DOHH2 (cell line): ENCODE measurements around the gene NFKB1.

ENCODE experiments used
- H3F3A ChIP-seq: fragments of 200-600 bp; sonication (generic), shearing (Covaris generic); 2 replicates; pipeline ENCODE4 v1.6.0; 2016; ENCODE audit warnings: antibody characterized with exemption, mild to moderate bottlenecking; ENCODE audit not compliant: control insufficient read depth, insufficient read depth
- H3K27ac ChIP-seq: fragments of 200-600 bp; sonication (generic); 2 replicates; pipeline ENCODE4 v1.5.1; 2014; ENCODE audit warnings: low read depth, mild to moderate bottlenecking, low read length, moderate library complexity
- H3K27me3 ChIP-seq: fragments of 200-600 bp; sonication (generic); 2 replicates; pipeline ENCODE4 v1.6.1; 2014; ENCODE audit warnings: mild to moderate bottlenecking, low read length, mixed read lengths; ENCODE audit not compliant: control insufficient read depth
- H3K36me3 ChIP-seq: fragments of 200-600 bp; sonication (generic); 2 replicates; pipeline ENCODE4 v1.6.1; 2014; ENCODE audit warnings: mild to moderate bottlenecking, low read length, moderate library complexity, mixed read lengths; ENCODE audit not compliant: control insufficient read depth
- H3K4me1 ChIP-seq: fragments of 200-600 bp; sonication (generic); 2 replicates; pipeline ENCODE4 v1.6.1; 2014; ENCODE audit warnings: mild to moderate bottlenecking, low read length, mixed read lengths; ENCODE audit not compliant: control insufficient read depth
- H3K4me2 ChIP-seq: fragments of 200-600 bp; sonication (generic); 2 replicates; pipeline ENCODE4 v1.6.0; 2014; ENCODE audit warnings: mild to moderate bottlenecking, low read length, moderate library complexity
- H3K4me3 ChIP-seq: fragments of 200-600 bp; sonication (generic); 2 replicates; pipeline ENCODE4 v1.5.1; 2014; ENCODE audit warnings: mild to moderate bottlenecking, low read length, mixed read lengths
- H3K79me2 ChIP-seq: fragments of 200-600 bp; sonication (generic); 2 replicates; pipeline ENCODE4 v1.6.1; 2014; ENCODE audit warnings: mild to moderate bottlenecking, low read length, mixed read lengths; ENCODE audit not compliant: control insufficient read depth
- H3K9me2 ChIP-seq: fragments of 200-600 bp; sonication (generic); replicated peaks from 2 replicates; pipeline ENCODE4 v1.6.1; 2014; ENCODE audit warnings: mild to moderate bottlenecking, low read length, mixed read lengths; ENCODE audit not compliant: control insufficient read depth
- H3K9me3 ChIP-seq: fragments of 200-600 bp; sonication (generic); 2 replicates; pipeline ENCODE4 v1.6.1; 2014; ENCODE audit warnings: antibody characterized with exemption, low read length, mixed read lengths; ENCODE audit not compliant: control insufficient read depth, insufficient read depth
- H4K20me1 ChIP-seq: fragments of 200-600 bp; sonication (generic); 2 replicates; pipeline ENCODE4 v1.6.0; 2014; ENCODE audit warnings: low read depth, mild to moderate bottlenecking, antibody characterized with exemption, low read length, moderate library complexity; ENCODE audit not compliant: control insufficient read depth, insufficient read depth
- EZH2phosphoT487 ChIP-seq: fragments of 200-600 bp; sonication (generic); IDR thresholded peaks from 2 replicates; pipeline ENCODE4 v1.6.1; 2017; ENCODE audit warnings: borderline replicate concordance, mild to moderate bottlenecking, antibody characterized with exemption, low read length, moderate library complexity, mixed read lengths
- TF ChIP-seq, protein P1 (sequence below): fragments of 200-600 bp; sonication (generic); IDR thresholded peaks from one replicate; pipeline ENCODE4 v1.5.1; 2014; ENCODE audit warnings: antibody characterized with exemption, mild to moderate bottlenecking, low read depth, low read length; ENCODE audit not compliant: poor library complexity, severe bottlenecking

Gene NFKB1

DNA sequence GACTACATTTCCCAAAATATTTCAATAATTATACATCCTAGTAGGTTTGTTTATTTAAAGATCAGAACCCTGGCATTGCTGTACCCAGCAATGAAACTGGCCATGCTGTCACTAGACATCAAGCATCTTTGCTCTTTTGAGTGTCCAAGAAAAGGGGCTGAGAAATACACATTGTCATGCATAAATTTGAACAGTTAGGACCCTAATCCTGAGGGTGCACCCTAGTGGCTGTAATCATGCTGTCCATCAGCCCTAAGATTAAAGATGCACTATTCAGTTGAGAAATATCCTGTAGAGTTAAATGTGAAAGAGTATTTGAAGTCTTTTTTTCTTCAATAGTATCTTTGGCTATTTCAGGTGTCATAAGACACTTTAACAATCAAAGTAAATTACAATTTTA, 108.8 kb downstream of the NFKB1 start:
- no peaks in the 10 kb centered on the region for H3K4me1 ChIP-seq
- no peaks in the 10 kb centered on the region for H4K20me1 ChIP-seq
- no peaks in the 10 kb centered on the region for H3K9me3 ChIP-seq
- TF ChIP-seq, protein P1, sequence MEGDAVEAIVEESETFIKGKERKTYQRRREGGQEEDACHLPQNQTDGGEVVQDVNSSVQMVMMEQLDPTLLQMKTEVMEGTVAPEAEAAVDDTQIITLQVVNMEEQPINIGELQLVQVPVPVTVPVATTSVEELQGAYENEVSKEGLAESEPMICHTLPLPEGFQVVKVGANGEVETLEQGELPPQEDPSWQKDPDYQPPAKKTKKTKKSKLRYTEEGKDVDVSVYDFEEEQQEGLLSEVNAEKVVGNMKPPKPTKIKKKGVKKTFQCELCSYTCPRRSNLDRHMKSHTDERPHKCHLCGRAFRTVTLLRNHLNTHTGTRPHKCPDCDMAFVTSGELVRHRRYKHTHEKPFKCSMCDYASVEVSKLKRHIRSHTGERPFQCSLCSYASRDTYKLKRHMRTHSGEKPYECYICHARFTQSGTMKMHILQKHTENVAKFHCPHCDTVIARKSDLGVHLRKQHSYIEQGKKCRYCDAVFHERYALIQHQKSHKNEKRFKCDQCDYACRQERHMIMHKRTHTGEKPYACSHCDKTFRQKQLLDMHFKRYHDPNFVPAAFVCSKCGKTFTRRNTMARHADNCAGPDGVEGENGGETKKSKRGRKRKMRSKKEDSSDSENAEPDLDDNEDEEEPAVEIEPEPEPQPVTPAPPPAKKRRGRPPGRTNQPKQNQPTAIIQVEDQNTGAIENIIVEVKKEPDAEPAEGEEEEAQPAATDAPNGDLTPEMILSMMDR: peak; percentile 51
- TF ChIP-seq EZH2phosphoT487: no peak
- no peaks in the 10 kb centered on the region for H3K27me3 ChIP-seq
- H3K79me2 ChIP-seq: no peaks in the 10 kb centered on the region
- no peak overlapping the region for H3K27ac ChIP-seq
- H3K4me3 ChIP-seq: no peak overlapping the region
- H3K36me3 ChIP-seq: peaks cover 89% of the 10 kb centered on the region
- H3K4me2 ChIP-seq: no peak overlapping the region
- no peaks in the 10 kb centered on the region for H3F3A ChIP-seq
- H3K9me2 ChIP-seq: no peaks in the 10 kb centered on the region

DNA sequence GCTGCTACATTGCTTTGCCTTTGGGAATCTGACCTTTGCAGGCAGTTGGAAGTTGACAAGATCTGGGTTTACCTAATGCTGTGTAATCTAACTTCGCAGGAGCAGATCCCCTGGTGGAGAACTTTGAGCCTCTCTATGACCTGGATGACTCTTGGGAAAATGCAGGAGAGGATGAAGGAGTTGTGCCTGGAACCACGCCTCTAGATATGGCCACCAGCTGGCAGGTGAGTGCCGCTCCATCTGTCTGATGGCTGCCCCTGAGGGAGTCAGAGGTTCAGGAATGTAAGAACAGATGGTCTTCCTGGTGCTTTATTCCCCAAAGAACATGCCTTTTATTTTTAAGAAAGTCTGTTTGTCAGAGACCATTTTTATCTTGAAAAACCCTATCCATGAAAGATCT, 109.3 kb downstream of the NFKB1 start:
- H3K79me2 ChIP-seq: no peaks in the 10 kb centered on the region
- H3K36me3 ChIP-seq: peaks cover 89% of the 10 kb centered on the region
- no peak overlapping the region for H3K27ac ChIP-seq
- H3K9me2 ChIP-seq: no peaks in the 10 kb centered on the region
- no peak overlapping the region for H3K4me2 ChIP-seq
- no peaks in the 10 kb centered on the region for H3F3A ChIP-seq
- H3K9me3 ChIP-seq: no peaks in the 10 kb centered on the region
- H4K20me1 ChIP-seq: no peaks in the 10 kb centered on the region
- no peak overlapping the region for H3K4me3 ChIP-seq
- TF ChIP-seq, protein P1: no peak
- TF ChIP-seq EZH2phosphoT487: no peak
- H3K4me1 ChIP-seq: no peaks in the 10 kb centered on the region
- no peaks in the 10 kb centered on the region for H3K27me3 ChIP-seq

DNA sequence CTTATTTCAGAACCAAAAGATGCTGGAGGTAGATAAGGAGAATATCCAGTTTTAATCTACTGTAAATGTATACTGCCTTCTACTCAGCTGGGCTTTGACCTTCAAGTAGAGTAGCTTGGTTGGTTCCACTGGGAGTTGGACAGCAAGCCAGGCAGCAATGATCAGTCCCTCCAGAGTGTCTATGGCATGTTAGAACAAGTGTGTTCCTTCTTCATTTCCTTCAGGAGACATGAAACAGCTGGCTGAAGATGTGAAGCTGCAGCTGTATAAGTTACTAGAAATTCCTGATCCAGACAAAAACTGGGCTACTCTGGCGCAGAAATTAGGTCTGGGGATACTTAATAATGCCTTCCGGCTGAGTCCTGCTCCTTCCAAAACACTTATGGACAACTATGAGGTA, 111.1 kb downstream of the NFKB1 start:
- H4K20me1 ChIP-seq: no peaks in the 10 kb centered on the region
- no peaks in the 10 kb centered on the region for H3K9me2 ChIP-seq
- no peak overlapping the region for H3K4me2 ChIP-seq

More for the DNA sequence above, 111.1 kb downstream of the NFKB1 start:
- no peaks in the 10 kb centered on the region for H3K27me3 ChIP-seq
- H3K36me3 ChIP-seq: peaks cover 90% of the 10 kb centered on the region
- no peak overlapping the region for H3K27ac ChIP-seq
- H3K4me3 ChIP-seq: no peak overlapping the region
- no peaks in the 10 kb centered on the region for H3K9me3 ChIP-seq
- H3K79me2 ChIP-seq: no peaks in the 10 kb centered on the region
- no peak for TF ChIP-seq EZH2phosphoT487
- TF ChIP-seq, protein P1: no peak
- peaks cover 3% of the 10 kb centered on the region; the same call in 1 of the 2 replicates for H3F3A ChIP-seq
- H3K4me1 ChIP-seq: no peaks in the 10 kb centered on the region
